Adipocyte (in vitro differentiated cells): ENCODE results near the gene PIM3.
"Not testable (repeated sequence)": the region's sequence is repeated elsewhere in the genome, so short reads cannot be mapped to it uniquely, and the experiment has no call there.

ENCODE experiments used
- DNase-seq: peaks from one replicate; pipeline ENCODE4 v3.0.0-alpha.2; 2015; ENCODE audit warnings: low read depth
- H3K27me3 ChIP-seq: replicated peaks from 2 replicates; pipeline ENCODE4 v1.7.0; 2013; ENCODE audit warnings: mild to moderate bottlenecking, low read length, moderate library complexity; ENCODE audit not compliant: control insufficient read depth, insufficient read depth
- H3K36me3 ChIP-seq: 2 replicates; pipeline ENCODE4 v1.7.0; 2013; ENCODE audit warnings: low read length, mild to moderate bottlenecking, moderate library complexity; ENCODE audit not compliant: control insufficient read depth, insufficient read depth, severe bottlenecking
- H3K4me1 ChIP-seq: 2 replicates; pipeline ENCODE4 v1.7.0; 2013; ENCODE audit warnings: mild to moderate bottlenecking, low read length, moderate library complexity; ENCODE audit not compliant: control insufficient read depth, insufficient read depth
- H3K4me3 ChIP-seq: 2 replicates; pipeline ENCODE4 v1.7.0; 2013; ENCODE audit warnings: mild to moderate bottlenecking, low read length, moderate library complexity
- H3K9ac ChIP-seq: 2 replicates; pipeline ENCODE4 v1.7.0; 2013; ENCODE audit warnings: mild to moderate bottlenecking, low read length, moderate library complexity
- H3K9me3 ChIP-seq: 2 replicates; pipeline ENCODE4 v1.7.0; 2013; ENCODE audit warnings: mild to moderate bottlenecking, low read length, moderate library complexity; ENCODE audit not compliant: control insufficient read depth

The PIM3 gene

DNA sequence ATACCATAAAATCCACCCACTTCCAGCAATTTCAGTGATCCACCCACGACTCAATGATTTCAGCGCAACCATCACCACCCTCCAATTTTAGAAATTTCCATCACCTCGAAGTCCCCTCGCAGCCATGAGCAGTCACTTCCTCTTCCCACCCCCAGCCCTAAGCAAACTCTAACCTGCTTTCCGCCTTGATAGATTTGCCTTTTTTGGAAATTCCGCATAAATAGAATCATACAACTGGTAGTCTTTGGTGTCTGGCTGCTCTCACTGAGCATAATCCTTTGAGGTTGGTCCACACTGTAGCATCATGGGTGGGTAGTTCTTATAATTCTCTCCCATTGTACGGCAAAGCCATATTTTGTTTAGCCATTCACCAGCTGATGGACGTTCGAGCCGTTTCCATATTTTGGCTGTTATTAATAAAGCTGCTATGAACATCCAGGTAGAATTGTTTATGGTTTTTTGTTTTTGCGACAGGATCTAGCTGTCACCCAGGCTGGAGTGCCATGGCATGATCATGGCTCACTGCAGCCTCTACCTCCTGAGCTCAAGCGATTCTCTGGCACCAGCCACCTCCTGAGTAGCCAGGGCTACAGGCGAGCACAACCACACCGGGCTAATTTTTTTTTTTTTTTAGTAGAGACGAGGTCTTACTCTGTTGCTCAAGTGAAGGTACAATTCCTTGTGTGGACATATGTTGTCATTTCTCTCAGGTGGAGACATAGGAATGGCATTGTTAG, 16.0 kb downstream of the PIM3 start:
- H3K27me3 ChIP-seq, result no peaks in the 10 kb centered on the region
- H3K4me1 ChIP-seq, result peaks cover 7% of the 10 kb centered on the region
- DNase-seq, result no peak
- no peaks in the 10 kb centered on the region for H3K36me3 ChIP-seq
- H3K4me3 ChIP-seq, result no peak overlapping the region
- no peak overlapping the region for H3K9ac ChIP-seq
- H3K9me3 ChIP-seq, result peaks cover 7% of the 10 kb centered on the region

DNA sequence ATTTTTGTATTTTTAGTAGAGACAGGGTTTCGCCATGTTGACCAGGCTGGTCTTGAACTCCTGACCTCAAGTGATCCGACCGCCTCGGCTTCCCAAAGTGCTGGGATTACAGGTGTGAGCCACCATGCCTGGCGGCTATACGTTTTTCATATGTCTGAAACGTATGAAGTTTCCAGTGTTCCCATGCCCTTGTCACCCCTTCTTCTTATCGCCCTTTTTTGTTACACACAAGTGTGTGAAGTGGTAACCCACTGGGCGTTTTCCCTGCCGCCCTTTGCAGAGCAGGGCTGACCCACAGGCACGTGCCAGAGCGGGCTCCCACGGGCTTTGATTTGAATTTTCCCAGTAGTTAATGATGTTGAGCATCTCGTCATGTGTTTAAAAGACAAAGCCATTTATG, 17.0 kb downstream of the PIM3 start:
- DNase-seq, result no peak
- H3K9me3 ChIP-seq, result peaks cover 8% of the 10 kb centered on the region

DNA sequence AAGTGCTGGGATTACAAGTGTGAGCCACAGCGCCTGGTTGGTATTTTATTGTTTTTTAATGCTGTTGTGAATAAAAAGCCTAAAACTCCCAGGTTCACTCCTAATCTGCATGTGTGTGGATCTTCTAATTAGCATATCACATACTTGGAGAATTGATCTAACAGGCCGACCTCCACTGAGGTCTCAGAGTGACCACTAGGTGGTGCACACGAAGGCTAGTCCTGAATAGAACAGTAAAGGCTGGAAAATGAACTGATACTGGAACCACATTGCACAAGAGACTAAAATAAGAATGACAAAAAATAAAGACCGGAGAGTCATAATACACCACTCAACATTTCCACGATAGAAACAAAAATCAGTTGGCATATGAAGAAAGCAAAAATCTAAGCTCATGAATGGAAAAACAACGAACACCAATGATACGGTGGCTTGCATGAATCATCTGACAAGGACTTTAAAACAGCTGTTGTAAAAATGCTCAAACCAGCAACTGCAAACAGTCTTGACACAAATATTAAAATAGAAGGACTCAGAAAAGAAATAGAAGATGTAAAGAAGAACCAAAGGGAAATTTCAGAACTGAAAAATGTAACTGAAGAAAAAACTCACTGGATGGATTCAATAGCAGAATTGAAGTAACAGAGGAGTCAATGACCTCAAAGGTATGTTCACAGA, 19.2 kb downstream of the PIM3 start:
- H3K4me3 ChIP-seq, result no peak overlapping the region
- H3K27me3 ChIP-seq, result peaks cover 15% of the 10 kb centered on the region
- H3K9ac ChIP-seq, result no peak overlapping the region
- peaks cover 10% of the 10 kb centered on the region for H3K9me3 ChIP-seq
- peaks cover 4% of the 10 kb centered on the region for H3K4me1 ChIP-seq
- DNase-seq, result peak; percentile 57
- no peaks in the 10 kb centered on the region for H3K36me3 ChIP-seq

More for the DNA sequence above, 17.0 kb downstream of the PIM3 start:
- Histone ChIP-seq H3K4me3 (no peak overlapping the region), H3K27me3 (peaks cover 1% of the 10 kb centered on the region), H3K4me1 (peaks cover 4% of the 10 kb centered on the region), H3K9ac (no peak overlapping the region), H3K36me3 (no peaks in the 10 kb centered on the region)

DNA sequence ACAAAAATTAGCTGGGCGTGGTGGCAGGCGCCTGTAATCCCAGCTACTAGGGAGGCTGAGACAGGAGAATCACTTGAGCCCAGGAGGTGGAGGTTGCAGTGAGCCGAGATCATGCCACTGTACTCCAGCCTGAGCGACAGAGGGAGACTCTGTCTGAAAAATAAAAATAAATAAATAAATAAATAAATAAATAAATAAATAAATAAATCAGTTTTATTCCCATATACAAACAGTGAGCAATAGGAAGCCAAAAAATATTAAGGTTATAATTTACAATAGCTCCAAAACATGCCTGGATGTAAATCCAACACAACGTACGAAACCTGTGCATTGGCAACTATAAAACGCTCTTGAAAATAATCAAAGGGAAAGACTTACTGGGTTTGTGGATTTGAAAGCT, 21.2 kb downstream of the PIM3 start:
- Histone ChIP-seq H3K27me3 (peaks cover 22% of the 10 kb centered on the region), H3K9me3 (peaks cover 28% of the 10 kb centered on the region)
- not testable (repeated sequence) for H3K4me3 ChIP-seq, DNase-seq, H3K4me1 ChIP-seq, H3K9ac ChIP-seq, H3K36me3 ChIP-seq

DNA sequence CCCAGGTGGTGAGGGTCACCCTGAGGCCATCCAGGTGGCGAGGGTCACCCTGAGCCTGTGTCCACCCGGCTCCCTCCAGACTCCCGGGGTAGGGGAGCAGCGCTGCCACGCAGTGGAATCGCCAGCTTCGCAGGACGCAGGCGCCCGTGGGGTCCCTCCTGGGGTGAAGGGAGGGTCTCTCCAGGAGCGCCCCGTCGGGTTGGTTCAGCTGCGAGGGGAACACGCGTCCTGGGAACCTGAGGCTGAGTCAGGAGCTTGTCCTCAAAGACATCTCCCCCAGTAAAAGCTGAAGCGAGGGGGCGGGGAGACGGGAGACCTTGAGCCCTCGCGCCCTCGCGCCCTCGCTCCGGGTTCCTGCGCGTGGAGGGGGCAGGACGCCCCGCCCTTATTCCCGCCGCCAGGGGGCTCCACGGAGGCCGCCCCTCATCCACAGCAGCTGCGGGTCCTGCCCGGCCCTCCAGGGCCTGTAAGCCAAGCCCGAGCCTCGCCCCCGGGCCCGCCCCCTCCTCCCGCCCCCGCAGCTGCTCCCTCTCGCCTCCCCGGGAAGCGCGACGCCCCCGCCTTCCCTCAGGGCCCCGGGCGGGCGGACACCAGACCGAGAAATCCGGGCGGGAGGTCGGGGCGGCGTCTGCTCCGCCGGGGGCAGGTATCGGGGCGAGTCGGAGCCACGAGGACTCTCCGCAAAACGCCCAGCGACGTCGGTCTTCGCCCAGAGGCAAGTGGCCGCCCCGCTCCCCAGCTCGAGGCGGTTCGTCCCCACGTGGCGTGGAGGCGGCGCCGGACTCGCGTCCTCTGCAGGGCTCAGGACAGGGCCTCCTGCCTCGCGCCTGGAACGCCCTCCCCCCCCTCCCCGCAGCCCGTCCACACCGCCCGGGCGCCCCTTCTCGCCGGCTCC, 22.8 kb downstream of the PIM3 start:
- no peak for DNase-seq
- peaks cover 29% of the 10 kb centered on the region for H3K9me3 ChIP-seq
- no peaks in the 10 kb centered on the region for H3K4me1 ChIP-seq
- peaks cover 22% of the 10 kb centered on the region for H3K27me3 ChIP-seq
- no peak overlapping the region for H3K4me3 ChIP-seq
- no peak overlapping the region for H3K9ac ChIP-seq
- H3K36me3 ChIP-seq, result no peaks in the 10 kb centered on the region

DNA sequence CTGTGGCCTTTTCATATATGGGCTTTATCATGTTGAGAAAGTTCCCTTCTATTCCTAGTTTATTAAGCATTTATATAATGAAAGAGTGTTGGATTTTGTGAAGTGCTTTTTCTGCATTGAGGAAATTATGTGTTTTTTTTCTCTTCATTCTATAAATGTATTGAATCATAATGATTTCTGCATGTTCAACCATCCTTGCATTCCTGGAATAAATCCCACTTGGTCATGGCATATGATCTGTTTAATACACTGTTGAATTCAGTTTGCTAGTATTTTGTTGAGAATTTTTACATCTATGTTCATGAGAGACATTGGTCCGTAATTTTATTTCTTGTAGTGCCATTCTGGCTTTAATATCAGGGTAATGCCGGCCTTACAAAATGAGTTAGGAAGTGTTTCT, 25.8 kb downstream of the PIM3 start:
- DNase-seq, result no peak
- peaks cover 22% of the 10 kb centered on the region for H3K27me3 ChIP-seq

DNA sequence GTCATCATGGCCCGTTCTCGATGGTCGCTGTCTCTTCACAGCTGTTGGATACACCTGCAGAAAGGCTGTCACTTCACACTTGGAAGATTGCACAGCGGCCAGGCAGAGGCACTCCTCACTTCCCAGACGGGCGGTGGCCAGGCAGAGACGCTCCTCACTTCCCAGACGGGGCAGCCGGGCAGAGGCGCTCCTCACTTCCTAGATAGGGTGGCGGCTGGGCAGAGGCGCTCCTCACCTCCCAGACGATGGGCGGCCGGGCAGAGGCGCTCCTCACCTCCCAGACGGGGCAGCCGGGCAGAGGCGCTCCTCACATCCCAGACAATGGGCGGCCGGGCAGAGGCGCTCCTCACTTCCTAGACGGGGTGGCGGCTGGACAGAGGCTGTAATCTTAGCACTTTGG, 29.3 kb downstream of the PIM3 start:
- not testable (repeated sequence) for H3K9ac ChIP-seq, H3K36me3 ChIP-seq, H3K4me3 ChIP-seq, DNase-seq, H3K27me3 ChIP-seq, H3K4me1 ChIP-seq
- peaks cover 37% of the 10 kb centered on the region for H3K9me3 ChIP-seq

More for the DNA sequence above, 25.8 kb downstream of the PIM3 start:
- H3K9ac ChIP-seq, result no peak overlapping the region
- peak overlapping the region; percentile 37 for H3K4me3 ChIP-seq
- no peaks in the 10 kb centered on the region for H3K36me3 ChIP-seq
- H3K4me1 ChIP-seq, result no peaks in the 10 kb centered on the region
- H3K9me3 ChIP-seq, result peaks cover 32% of the 10 kb centered on the region

DNA sequence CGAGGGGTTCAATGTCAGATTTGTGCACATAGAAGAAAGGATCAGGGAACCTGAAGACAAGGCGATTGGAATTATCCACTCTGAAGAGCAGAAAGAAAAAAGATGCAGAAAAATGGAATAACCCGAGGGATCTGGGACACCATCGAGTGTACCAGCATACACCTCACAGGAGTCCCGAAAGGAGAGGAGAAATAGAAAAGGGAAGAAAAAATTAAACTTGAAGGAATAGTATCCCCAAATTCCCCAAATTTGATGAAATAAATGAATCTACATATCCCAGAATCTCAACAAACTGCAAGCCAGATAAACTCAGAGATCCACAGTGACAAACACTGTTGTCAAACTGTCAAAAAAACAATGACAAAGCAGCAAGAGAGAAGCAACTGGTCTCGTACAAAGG, 30.6 kb downstream of the PIM3 start:
- peaks cover 25% of the 10 kb centered on the region for H3K9me3 ChIP-seq
- no peak overlapping the region for H3K4me3 ChIP-seq
- no peak for DNase-seq
- peaks cover 4% of the 10 kb centered on the region for H3K4me1 ChIP-seq
- no peaks in the 10 kb centered on the region for H3K36me3 ChIP-seq
- peaks cover under 1% of the 10 kb centered on the region for H3K27me3 ChIP-seq
- H3K9ac ChIP-seq, result no peak overlapping the region

DNA sequence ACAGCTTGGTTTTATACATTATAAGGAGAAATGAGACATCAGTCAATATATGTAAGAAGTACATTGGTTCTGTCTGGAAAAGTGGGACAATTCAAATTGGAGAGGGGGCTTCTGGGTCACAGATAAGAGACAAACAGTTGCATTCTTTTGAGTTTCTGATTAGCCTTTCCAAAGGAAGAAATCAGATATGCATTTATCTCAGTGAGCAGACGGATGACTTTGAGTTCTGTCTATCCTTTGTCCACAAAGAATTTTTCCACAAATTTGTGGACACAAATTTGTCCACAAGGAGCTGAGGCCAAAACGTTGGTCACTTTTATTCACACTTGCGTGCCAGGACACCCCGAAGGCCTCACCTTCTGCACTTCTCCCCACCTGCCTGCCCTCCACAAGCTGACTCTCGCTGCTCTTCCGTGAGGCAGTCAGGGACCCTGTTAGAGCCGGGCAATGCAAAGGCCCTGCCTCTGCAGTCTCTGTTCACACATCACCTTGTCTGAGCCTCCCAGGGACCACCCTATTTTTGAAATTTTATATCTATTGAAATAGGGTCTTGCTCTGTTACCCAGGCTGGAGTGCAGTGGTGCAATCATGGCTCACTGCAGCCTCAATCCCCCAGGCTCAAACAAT, 31.4 kb downstream of the PIM3 start:
- no peak overlapping the region for H3K4me3 ChIP-seq
- DNase-seq, result no peak

DNA sequence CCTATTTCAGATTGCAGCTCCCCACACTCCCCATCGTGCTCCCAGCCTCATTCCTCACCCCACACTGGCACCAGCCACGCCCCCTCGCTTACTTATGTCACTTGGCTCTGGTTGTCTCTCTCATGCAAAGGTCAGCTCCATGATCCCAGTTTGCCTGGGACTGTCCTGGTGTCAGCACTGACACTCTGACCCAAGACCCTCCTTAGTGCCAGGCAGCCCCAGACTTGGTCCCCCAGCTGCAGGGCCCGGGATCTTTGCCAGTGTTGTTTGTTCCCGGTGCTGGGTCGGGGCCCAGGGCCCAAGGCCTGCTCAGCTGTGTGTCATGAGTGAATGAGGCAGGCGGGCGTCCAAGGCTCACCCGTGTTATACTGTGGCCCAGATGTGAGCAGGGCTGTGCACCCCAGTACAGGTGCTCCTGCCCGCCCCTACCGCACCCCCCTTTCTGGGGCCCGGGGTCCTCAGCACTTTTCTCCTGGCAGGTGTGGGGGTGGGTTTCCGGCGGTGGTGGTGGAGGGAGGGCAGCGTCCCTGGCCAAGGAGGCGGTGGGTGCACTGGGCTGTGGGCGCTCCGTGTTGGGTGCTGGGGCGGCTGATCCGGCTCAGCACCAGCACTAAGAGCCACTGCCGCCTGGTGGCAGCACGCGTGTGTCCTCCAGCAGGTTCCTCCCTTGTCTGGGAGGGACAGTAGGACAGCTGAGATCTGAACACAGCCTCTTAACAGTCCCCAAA, 32.5 kb downstream of the PIM3 start:
- H3K9me3 ChIP-seq, result peaks cover 18% of the 10 kb centered on the region
- peaks cover 4% of the 10 kb centered on the region for H3K4me1 ChIP-seq
- no peak overlapping the region for H3K4me3 ChIP-seq
- H3K9ac ChIP-seq, result no peak overlapping the region
- no peaks in the 10 kb centered on the region for H3K36me3 ChIP-seq
- DNase-seq, result peak; percentile 74
- no peaks in the 10 kb centered on the region for H3K27me3 ChIP-seq

More for the DNA sequence above, 31.4 kb downstream of the PIM3 start:
- H3K9me3 ChIP-seq, result peaks cover 18% of the 10 kb centered on the region
- peaks cover 4% of the 10 kb centered on the region for H3K4me1 ChIP-seq
- no peak overlapping the region for H3K9ac ChIP-seq
- H3K36me3 ChIP-seq, result no peaks in the 10 kb centered on the region
- H3K27me3 ChIP-seq, result no peaks in the 10 kb centered on the region
